GM12864 (cell line): Measurements from ENCODE around the gene PKD1.
A peak's percentile ranks its signal among the peaks of the same experiment; 100 is the strongest.

Experiments used
- DNase-seq: peaks from one replicate; pipeline ENCODE4 v3.0.0-alpha.2; 2011; ENCODE audit warnings: low read depth
- H3K4me3 ChIP-seq: 2 replicates; pipeline ENCODE4 v1.5.1; 2011; ENCODE audit warnings: mild to moderate bottlenecking, low read depth, low read length, control low read depth
- CTCF ChIP-seq: IDR thresholded peaks from 2 replicates; pipeline ENCODE4 v1.5.1; 2011; ENCODE audit warnings: low read depth, mild to moderate bottlenecking, moderate library complexity, low read length, control low read depth, inconsistent platforms; ENCODE audit errors: missing control alignments

PKD1 gene

GRCh38 chr16:2135770-2136490, at the start of gene PKD1:
TSS of gene PKD1 (minus strand) at chr16:2135898. CDS start at chr16:2135689, 209 bp downstream.
- peak; percentile 73 for DNase-seq
- H3K4me3 ChIP-seq = peak within 1 kb of the TSS; percentile 55

DNA sequence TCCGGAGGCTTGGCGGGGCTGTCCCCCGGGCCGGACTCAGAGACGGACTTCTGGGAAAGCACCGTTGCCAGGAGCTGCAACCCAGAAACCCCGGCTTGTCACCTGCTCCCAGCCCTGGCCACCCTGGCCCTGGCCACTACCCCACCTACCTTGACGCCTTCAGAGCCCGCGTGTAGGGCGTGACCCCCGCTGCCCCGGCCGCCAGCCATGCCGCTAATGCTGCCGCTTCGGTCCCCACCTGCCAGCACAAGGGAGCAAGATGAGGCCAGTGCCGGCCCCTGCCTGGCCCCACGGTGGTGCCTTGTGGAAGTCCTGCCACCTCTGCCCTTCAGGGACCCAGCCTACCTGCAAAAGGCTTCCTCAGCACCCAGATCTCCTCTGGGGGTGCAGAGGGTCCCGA, 49.3 kb upstream of the PKD1 start:
- DNase-seq = no peak
- no peak for TF ChIP-seq CTCF
- H3K4me3 ChIP-seq = no peak overlapping the region

DNA sequence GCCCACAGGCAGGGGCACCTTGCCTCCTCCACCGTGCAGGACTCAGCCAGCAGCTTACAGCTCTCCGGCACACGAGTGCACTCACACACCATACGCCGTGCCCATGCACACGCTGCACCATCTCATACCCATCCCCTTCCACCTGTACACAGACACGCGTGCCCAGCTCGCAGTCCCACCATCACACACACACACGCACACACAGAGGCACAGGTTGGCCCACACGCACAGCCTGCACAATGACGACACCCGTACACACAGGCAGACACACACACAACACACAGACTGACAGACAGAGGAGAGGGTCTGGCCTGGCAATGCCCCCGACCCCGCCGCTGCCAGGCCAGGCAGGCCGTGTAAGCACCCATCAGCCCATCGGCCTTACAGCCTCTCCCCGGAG, 48.6 kb upstream of the PKD1 start:
- no peak for TF ChIP-seq CTCF
- DNase-seq = no peak
- no peak overlapping the region for H3K4me3 ChIP-seq

- no peak overlapping the region for H3K4me3 ChIP-seq
- no peak for TF ChIP-seq CTCF
- no peak for DNase-seq
Measured at GRCh38 chr16:2183671-2184070, 48.0 kb upstream of the PKD1 start.

DNA sequence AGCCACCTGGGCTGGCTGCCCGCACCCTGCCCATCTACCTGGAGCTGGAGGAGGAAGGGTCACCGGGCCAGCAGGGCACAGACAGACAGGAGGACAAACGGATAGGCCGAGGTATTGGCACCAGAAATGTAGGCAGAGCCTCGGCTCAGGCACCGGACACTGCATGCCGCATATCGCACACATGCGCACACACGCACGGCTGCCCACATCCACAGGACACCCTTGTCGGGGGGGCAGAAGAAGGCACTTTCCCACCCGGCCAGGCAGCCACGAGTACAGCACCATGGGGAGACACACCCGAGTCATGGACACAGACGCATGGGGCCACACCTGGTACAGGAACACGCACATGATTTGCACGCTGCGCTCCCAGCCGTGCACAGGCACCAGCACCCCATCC, 46.3 kb upstream of the PKD1 start:
- DNase-seq = no peak
- no peak overlapping the region for H3K4me3 ChIP-seq
- TF ChIP-seq CTCF = no peak

DNA sequence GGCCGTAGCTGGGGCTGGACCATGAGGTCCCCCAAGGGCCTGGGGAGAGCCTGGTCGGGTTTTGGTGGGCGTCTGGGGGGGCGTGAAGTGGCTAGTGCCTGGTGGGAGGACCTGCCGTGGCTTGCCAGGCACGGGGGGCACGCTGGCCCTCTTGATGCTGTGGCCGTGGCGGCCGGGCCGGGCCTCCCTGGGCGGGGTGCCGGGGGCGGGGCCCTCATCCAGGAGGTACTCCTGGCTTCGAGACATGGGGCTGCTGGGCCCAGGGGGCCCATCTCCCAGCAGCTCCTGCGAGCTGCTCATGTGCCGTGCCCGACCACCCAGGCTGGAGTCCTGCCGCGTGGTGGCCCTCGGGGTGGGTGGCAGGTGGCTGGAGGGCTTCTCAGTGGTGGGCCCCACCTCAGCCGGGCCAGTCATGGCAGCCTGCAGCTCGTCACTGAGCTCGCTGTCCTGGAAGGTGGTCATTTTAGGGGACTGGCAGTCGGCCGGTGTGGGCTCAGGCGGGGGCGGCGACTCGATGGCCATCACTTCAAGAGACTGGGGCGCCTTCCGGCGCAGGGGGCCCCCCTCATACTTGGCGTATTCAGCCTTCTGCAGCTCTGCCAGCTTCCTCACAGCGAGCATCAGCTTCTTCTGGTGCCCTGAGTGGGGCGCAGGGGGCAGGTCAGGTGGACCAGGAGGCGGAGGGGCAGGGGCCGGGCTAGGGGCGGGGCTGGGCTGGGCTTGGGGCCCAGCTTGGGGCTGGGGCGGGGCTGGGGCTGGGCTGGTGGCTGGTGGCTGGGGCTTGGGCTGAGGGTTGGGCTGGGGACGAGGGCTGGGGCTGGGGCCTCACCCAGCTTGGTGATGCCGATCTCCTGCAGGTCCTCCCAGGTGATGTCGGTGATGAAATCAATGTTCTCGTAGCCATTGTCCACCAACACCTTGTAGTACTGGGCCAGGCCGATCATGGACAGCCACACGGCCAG, 45.5 kb upstream of the PKD1 start:
- DNase-seq = no peak
- no peak overlapping the region for H3K4me3 ChIP-seq
- no peak for TF ChIP-seq CTCF

DNA sequence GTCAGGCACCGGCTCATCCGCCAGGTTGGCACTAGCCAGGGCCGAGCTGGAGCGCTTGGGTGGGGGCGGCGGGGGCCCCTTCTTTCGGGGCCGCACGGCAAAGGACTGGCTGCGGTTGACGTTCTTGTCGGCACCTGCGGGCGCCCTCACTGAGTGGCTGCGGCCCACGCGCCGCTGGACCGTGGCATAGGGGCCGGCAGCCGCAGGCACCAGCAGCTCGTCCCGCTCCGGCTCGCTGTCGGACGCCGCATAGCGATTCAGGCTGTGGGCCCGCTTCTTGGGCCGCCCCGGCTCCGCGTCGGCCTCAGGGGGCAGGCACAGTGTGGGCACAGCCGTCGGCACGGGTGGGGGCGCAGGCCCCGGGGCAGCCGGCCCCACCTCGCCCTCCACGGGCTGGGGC, 44.8 kb upstream of the PKD1 start:
- TF ChIP-seq CTCF = no peak
- no peak for DNase-seq
- no peak overlapping the region for H3K4me3 ChIP-seq
